Loucy (cell line): ENCODE results near the gene PPARGC1A.

ENCODE experiments used
- CTCF ChIP-seq: fragments of 200-600 bp; sonication (generic); conservative IDR thresholded peaks from 2 replicates; pipeline ENCODE4 v1.5.1; 2014; ENCODE audit warnings: mild to moderate bottlenecking, antibody characterized with exemption, low read length
- EZH2phosphoT487 ChIP-seq: fragments of 200-600 bp; IDR thresholded peaks from 2 replicates; pipeline ENCODE4 v1.6.1; 2018; ENCODE audit warnings: antibody characterized with exemption, mild to moderate bottlenecking, moderate library complexity, borderline replicate concordance

DNA sequence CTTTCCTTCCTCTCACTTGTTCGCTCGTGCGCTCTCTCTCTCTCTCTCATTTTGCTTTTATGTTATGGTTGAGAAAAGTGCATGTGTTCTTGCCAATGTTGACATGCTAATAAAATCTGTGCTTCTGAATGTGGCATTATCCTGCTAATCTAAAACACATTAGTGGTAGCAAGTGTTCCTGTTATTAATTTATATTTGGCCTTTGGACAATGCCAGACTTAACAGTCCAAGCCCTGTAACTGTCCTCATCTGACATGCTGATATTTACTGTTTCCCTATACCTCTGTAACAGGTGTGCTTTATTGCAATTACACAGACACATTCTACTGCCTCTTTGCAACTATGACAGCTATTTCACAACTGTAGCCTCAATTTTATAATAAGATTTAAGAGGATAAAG, 2.7 kb downstream of the PPARGC1A start:
- no peak for TF ChIP-seq EZH2phosphoT487
- no peak for TF ChIP-seq CTCF
